NCI-H748 (cell line): ENCODE measurements around the gene ERC1.
"Not testable (repeated sequence)": the region's sequence is repeated elsewhere in the genome, so short reads cannot be mapped to it uniquely, and the experiment has no call there.

Source experiments
- DNase-seq: peaks from one replicate; lab custom pipeline; 2025; ENCODE audit not compliant: unreplicated experiment; lab: John Stamatoyannopoulos, UW

ERC1 gene

GRCh38 chr12:981176-981828 lies 9.7 kb upstream of the ERC1 start:
- DNase-seq = no peak

DNA sequence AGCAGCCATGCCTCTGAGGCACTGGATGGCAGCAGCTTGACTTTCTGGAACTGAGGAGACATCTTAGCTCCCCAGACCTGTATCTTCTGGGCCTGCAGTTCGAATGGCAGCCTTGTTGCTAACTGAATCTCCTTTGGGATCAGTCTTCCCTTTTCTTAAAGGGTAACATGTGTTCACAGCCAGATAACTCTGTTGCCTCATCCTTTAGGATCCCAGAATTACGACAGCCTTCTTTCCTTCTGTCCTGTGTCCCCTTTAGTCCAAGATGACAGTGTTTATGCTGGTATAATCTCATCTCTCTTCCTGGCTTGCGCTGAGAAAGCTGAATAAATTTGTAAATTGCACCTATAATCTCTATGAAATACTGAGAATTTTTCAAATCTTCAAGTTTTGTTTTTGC lies 9.1 kb upstream of the ERC1 start:
- DNase-seq = no peak

DNA sequence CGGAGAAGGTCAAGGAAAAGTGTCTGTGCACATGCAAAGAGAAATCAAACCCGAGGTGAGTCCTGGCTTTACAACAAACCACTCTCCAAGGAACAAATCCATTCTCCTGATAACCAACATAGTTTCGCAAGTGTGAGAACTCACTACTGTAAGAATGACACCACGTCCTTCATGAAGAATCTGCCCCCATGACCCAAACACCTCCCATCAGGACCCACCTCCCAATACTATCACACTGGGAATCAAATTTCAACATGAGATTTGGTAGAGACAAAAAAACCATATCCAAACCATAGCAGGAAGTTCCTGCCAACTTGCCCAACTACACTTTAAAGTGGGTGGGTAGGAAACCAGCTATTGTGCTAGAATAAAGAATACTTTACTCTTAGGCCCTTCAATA lies 2.4 kb upstream of the ERC1 start:
- no peak for DNase-seq

- no peak for DNase-seq
These were observed 2.0 kb upstream of the ERC1 start for GRCh38 chr12:989051-989450.

DNA sequence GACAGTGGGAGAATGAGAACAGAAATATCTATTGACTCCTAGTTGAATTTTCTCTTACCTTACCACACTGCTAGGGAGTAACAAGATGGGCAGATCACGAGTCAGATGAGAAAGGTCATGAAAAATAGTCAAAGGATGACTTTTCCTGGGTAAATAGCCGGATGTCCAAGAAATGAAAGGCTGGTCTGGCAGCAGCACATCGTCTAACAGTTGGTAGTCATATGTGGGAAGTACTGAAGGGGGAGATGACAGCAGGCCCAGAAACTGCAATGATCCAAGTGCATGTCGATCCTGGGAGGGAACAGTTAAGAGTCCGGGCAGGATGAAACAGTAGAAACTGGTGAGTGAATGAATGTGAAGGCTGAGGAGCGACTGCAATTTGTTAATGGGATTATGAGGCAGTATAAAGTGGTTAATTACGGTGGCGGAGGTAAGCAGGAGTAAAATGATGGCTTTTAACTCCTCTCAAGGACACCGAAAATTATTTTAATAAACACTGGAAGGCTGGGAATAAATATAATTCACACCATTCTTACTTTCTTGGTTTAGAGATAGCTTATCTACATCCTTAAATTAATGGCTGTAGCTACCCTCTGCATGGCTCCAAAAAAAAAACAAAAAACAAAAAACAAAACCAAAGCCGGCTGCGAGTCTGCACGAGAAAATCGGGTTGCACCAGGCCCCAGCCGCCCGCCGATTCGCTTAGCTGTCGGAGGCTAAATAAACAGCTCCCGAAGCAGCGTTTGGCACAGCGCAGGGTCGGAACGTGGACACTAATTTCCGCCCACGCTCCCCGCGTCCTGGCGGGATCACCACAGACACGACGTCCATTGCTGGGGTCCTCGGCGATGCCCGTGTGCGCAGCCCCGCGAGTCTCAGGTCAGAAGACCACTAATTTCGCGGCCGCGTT lies 1.0 kb upstream of the ERC1 start:
- peak; percentile 73 for DNase-seq

- DNase-seq = peak; percentile 19
These were observed 619 bp downstream of the ERC1 start for GRCh38 chr12:991350-992333.

DNA sequence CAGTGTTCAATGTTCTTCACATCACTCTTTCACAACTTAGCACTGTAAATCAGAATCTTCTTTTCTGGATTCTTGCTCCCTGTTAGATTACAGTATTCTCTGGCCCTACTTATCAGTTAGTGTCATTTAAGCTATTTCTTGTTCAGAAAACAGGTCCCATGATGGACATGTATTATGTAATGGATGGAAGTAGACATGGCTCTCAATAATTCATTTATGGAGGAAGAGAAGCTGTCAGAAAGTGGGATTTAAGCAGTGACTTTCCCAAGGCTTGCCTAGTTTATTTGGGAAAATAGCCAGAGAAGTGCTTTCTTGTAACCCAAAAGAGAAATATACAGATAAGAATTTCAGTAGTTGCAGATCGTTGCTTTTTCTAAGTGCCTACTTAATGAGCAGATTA lies 1.6 kb downstream of the ERC1 start:
- DNase-seq = no peak

DNA sequence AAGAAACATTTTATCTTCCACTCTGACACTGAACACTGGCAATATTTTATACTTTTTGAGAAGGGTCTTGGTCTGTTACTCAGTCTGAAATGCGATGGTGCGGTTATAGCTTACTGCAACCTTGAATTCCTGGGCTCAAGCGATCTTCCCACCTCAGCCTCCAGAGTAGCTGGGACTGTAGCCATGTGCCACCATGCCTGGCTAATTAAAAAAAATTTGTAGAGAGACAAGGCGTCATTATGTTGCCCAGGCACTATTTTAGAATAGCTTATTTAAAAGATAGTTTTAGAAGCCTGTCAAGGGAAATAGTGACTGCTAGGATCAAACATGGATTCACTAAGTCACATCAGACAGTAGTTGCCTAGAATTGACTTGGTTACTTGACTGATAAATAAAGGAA lies 5.9 kb downstream of the ERC1 start:
- DNase-seq = no peak

DNA sequence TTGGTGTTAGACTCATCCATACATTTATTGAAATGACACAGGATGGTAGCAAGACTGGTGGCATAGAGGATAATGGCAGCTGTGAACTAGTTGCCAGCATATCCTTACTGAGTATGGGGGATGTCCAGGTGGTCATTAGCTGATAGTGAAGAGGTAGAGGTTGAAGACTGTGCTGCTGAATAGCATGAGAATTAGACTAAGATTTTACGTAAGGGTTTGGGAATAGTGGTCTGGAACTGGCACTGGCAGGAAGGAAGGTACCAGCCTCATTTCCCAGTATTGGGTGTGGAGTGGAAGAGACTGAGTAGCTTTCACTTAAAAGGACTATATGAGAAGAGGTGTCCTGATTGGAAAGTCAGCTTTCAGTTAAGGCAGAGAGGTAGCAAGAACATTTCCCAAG lies 6.5 kb downstream of the ERC1 start:
- no peak for DNase-seq

DNA sequence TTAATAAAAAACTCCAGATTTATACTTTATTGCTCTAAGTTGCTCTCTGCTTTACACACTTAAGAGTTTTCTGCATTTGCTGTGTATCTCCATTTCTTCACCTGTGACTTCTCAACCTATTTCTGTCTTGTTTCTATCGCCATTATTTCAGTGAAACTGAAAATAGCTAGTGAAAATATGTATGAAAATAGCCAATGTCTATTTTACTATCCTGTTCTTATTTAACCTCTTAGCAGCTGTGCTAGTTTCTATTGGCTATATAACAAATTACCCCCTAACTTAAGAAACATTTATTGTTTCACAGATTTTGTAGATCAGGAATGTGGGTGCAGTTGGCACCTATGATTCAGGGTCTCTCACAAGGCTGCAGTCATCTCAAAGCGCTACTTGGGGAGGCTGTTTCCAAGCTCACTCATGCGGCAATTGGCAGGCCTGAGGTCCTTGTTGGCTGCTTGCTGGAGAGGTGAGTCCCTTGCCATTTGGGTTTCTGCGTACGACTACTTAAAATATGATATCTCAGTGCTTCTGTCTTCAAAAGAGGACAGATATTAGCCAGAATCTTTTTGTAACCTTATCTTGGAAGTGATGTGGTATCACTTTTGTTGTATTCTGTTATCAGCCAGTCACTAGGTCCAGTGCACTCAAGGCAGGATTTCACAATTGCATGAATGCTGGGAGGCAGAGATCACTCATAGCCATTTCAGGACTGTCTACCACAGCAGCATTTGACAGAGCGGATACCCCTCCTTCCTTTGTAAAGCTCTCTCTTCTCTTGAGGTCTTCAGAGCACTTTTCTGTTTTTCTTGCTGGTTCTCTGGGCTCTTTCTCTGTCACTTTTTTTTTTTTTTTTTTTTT lies 7.2 kb downstream of the ERC1 start:
- no peak for DNase-seq

GRCh38 chr12:999736-1000135 lies 8.7 kb downstream of the ERC1 start:
- not testable (repeated sequence) for DNase-seq

DNA sequence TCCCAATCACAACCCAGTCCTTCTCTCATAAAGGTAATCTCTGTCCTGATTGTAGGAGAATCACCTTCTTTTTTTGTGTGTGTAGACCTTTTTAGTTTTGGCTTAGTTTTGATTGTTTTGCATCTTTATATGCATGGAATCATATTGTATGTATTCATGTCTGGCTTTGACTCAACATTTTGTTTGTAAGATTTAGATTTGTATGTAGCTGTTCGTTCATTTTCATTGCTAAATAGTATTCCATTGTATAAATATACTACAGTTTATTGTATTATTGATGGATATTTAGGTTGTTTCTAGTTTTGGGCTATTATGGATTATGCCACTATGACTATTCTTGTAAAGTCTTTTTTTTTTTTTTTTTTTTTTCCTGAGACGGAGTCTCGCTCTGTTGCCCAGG lies 10.5 kb downstream of the ERC1 start:
- no peak for DNase-seq

- DNase-seq = no peak
These were observed 12.7 kb downstream of the ERC1 start for GRCh38 chr12:1003600-1004271.

DNA sequence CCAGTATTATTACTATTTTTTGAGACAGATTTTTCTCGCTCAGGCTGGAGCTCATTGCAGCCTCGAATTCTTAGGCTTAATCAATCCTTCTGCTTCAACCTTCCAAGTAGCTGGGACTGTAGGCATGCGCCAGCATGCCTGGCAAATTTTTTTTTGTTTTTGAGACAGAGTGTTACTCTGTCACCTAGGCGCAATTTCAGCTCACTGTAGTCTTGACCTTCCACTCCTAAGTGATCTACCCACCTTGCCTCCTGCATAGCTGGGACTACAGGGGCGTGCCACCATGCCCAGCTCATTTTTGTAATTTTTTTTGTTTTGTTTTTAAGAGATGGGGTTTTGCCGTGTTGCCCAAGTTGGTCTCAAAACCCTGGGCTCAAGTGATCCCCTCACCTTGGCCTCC lies 15.2 kb downstream of the ERC1 start:
- DNase-seq = no peak

DNA sequence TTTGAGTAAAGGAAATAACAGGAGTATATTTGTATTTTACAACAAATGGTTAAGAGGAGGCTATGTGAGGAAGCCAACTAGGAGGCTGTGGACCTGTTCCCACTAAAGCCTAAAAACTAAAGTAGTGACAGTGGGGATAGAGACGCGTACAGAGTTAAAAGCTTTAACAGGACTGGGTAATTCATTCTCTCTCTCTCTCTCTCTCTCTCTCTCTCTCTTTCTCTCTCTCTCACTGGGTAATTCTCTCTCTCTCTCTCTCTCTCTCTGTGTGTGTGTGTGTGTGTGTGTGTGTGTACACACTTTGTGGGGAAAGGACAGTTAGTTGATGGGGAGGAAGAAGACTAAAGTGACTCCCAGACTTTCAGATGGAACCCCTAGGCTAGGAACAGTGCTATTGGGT lies 16.3 kb downstream of the ERC1 start:
- DNase-seq = no peak

- DNase-seq = no peak
These were observed 17.0 kb downstream of the ERC1 start for GRCh38 chr12:1007994-1008393.

GRCh38 chr12:1011091-1011490 lies 20.1 kb downstream of the ERC1 start:
- no peak for DNase-seq

DNA sequence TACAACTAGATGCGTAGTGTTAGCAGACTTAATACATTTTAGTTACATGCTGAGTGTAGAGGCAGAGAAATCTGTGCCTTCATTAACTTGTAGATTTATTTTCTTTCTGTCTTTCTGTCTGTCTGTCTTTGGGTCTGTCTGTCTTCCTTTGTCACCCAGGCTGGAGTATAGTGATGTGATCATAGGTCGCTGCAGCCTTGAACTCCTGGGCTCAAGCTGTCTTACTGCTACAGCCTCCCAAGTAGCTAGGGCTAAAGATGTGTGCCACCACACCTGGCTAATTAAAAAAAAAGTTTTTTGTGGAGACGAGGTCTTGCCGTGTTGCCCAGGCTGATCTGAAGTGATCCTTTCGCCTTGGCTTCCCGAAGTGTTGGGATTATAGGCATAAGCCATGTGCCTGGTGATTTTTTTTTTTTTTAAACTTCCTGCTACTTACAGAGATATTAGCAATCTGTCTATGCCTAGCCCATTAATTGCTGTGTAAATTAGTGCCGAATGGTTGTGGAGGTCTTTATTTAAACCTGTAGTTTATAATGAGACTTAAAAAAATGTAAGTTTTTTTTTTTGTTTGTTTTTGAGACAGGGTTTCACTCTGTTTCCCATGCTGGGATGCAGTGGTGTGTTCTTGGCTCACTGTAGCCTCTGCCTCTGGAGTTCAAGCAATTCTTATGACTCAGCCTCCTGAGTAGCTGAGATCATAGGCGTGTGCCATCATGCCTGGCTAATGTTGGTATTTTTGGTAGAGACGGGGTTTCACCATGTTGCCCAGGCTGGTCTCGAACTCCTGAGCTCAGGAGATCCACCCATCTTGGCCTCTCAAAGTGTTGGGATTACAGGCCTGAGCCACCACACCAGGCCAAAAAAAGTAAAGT lies 22.8 kb downstream of the ERC1 start:
- DNase-seq = no peak

DNA sequence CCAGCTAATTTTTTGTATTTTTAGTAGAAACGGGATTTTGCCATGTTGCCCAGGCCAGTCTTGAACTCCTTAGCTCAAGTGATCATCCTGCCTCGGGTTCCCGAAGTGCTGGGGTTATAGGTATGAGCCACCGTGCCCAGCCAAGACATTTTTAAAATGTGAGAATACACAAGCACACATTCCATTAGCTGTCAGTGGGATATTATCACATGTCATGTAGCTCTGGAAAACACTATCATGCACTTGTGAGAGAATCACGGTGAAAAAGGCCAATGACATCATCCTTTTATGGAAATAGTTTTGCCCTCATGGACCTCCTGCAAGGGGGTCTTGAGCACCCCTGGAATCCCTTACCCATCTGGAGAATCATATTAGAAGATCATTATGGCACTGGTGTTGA lies 28.3 kb downstream of the ERC1 start:
- DNase-seq = no peak
